ENCODE data around the gene ST7. TPM values are rescaled to one million over a fixed set of nuclear protein-coding genes. Genes with fewer than 3 reads are reported as not detected.

ST7 gene
- total RNA-seq, 1 experiment from 2014 or later: 12.9 TPM

GRCh38 chr7:117238937-117239336, 285.6 kb downstream of the ST7 start:
- Histone ChIP-seq H2AK5ac (ENCODE audit: insufficient read length, low read length) (no peak overlapping the region), H2AFZ (ENCODE audit: low read length) (no peak overlapping the region), H3K9me3 (ENCODE audit: control insufficient read depth, low read depth, low read length) (no peaks in the 10 kb centered on the region), H4K20me1 (ENCODE audit: control insufficient read depth, insufficient read depth, insufficient read length) (no peaks in the 10 kb centered on the region), H2BK12ac (ENCODE audit: insufficient read length, low read depth, low read length) (no peak overlapping the region), H3K4me2 (ENCODE audit: insufficient read depth, insufficient read length, low read length) (no peak overlapping the region), H3K4me1 (ENCODE audit: insufficient read depth, low read length) (no peaks in the 10 kb centered on the region), H3K18ac (ENCODE audit: insufficient read length, low read depth, low read length) (no peak overlapping the region), H3K23me2 (ENCODE audit: insufficient read length, low read depth, low read length, poor library complexity, severe bottlenecking) (no peaks in the 10 kb centered on the region), H3K4ac (ENCODE audit: low read depth, low read length) (no peak overlapping the region), H4K5ac (ENCODE audit: insufficient read length, low read depth, low read length) (no peak overlapping the region), H3K23ac (ENCODE audit: insufficient read length, low read depth, low read length) (no peak overlapping the region), H4K91ac (ENCODE audit: insufficient read length, low read depth, low read length) (no peak overlapping the region), H3K27ac (ENCODE audit: insufficient read length, low read depth, low read length) (no peak overlapping the region), H3K27me3 (ENCODE audit: insufficient read depth, low read length) (no peaks in the 10 kb centered on the region), H3K56ac (ENCODE audit: insufficient read length, low read depth, low read length) (no peak overlapping the region), H2BK15ac (ENCODE audit: low read depth, low read length) (no peak overlapping the region), H2BK120ac (ENCODE audit: low read depth, low read length, poor library complexity, severe bottlenecking) (no peak overlapping the region), H2BK5ac (ENCODE audit: insufficient read length, low read length) (no peak overlapping the region), H3K79me2 (ENCODE audit: insufficient read depth, low read length) (no peaks in the 10 kb centered on the region), H3K9ac (ENCODE audit: extremely low read depth, insufficient read length, low read length) (no peak overlapping the region), H2BK20ac (ENCODE audit: low read depth, low read length, poor library complexity, severe bottlenecking) (no peak overlapping the region), H3K14ac (ENCODE audit: insufficient read depth, low read length) (no peak overlapping the region), H3T11ph (ENCODE audit: low read length) (no peak overlapping the region), H3K79me1 (ENCODE audit: insufficient read depth, low read depth, low read length, poor library complexity, severe bottlenecking) (no peaks in the 10 kb centered on the region), H4K8ac (replicated peaks; ENCODE audit: insufficient read length, low read depth, low read length) (no peak overlapping the region)
- no peak for DNase-seq
- TF ChIP-seq CTCF (conservative IDR thresholded peaks at IDR 0.05): no peak
- no peaks in the 10 kb centered on the region for H3K4me1 Mint-ChIP-seq
- whole genome bisulfite sequencing (ENCODE audit: extremely low coverage, insufficient read length, low lambda C conversion rate): no CpG with 5 or more reads among the region's 7 CpGs
- no peak overlapping the region for H3K4me3 Mint-ChIP-seq
- no peaks in the 10 kb centered on the region; the same call in none of the 2 replicates for H3K27me3 Mint-ChIP-seq (ENCODE audit: low read depth)
- peaks cover 0 to 5% of the 10 kb centered on the region in 2 experiments; a peak in 1 of 5 replicates for H3K9me3 Mint-ChIP-seq
- H3K36me3 Mint-ChIP-seq (ENCODE audit: insufficient read depth in 1 of 3, low read depth in 3 of 3): no peaks in the 10 kb centered on the region; a peak in 1 of 7 replicates
- H3K27ac Mint-ChIP-seq: no peak overlapping the region
